Measurements from ENCODE around the gene RAPGEF3. TPM values are rescaled to one million over a fixed set of nuclear protein-coding genes. Genes with fewer than 3 reads are reported as not detected.

Gene RAPGEF3
- total and polyA plus RNA-seq, 9 of the 15 experiments (the other 6 are each of a cell fraction or from before 2014, with no cell fraction given): 0.03 to 0.78 (median 0.37) TPM; not detected in 1

DNA sequence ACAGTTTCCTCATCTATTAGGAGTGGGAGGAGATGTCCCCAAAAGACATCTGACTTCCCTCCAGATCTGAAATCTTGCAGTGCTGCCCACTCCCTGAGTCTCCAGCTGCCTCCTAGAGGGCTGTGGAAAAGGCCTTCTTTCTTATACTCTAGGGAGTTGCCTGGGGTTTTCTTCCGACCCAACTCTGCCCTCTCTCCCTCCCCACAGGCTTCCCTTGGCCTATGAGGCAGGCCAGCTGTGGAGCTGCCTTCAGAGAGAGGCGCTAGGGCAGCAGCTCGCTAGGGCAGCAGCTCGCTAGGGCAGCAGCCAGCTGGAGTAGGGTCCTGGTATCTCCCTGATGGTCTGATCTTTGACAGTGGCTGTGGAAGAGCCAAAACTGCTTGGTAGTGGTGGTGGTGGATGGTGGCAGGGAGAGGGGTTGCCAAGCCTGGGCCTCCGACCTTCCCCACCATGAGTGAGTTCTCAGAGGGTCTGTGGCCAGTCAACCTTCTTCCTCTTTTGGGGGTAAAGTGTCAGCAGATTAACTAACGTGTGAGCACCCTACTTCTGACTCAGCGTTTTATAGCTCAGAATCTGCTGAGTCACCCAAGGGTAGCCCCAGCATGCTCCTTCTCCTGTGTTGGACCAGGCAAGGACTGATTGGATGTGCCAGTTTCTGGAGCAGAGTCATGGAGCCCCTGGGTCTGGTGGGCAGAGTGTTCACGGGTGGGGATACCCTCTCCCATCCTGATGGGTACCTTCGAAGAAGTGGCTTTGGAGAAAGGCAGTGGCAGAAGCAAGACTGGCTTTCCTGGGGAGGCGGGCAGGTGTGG lies 16.6 kb upstream of the RAPGEF3 start (continued):
- TF ChIP-seq ZHX1 (conservative IDR thresholded peaks at IDR 0.05; ENCODE audit: low read length) (no peak), ZFPM2 (CRISPR knock-in tag; IDR thresholded peaks at IDR 0.05) (no peak), SAFB (IDR thresholded peaks at IDR 0.05; ENCODE audit: borderline replicate concordance, low read depth, low read length) (no peak), CBX1 (IDR thresholded peaks at IDR 0.05; ENCODE audit: low read depth) (no peak), TEAD2 (tag; IDR thresholded peaks at IDR 0.05) (no peak), PTTG1 (tag; IDR thresholded peaks at IDR 0.05; ENCODE audit: low read depth) (no peak), AFF1 (IDR thresholded peaks at IDR 0.05; ENCODE audit: low read depth in 1 of 2, partially characterized antibody in 2 of 2) (no peak), MCM3 (IDR thresholded peaks at IDR 0.05) (no peak), ZNF668 (CRISPR knock-in tag; IDR thresholded peaks at IDR 0.05) (peak; percentile 61; the same call in 1 of the 2 replicates), KLF1 (tag; IDR thresholded peaks at IDR 0.05) (no peak), IFI16 (CRISPR knock-in tag; IDR thresholded peaks at IDR 0.05) (no peak), SPI1 (IDR thresholded peaks at IDR 0.05; ENCODE audit: borderline replicate concordance, low read depth, low read length) (peak; percentile 53; the same call in 1 of the 2 replicates), FOXP1 (CRISPR knock-in tag; IDR thresholded peaks at IDR 0.05) (no peak; the same call in 1 of the 2 replicates), THAP12 (CRISPR knock-in tag; IDR thresholded peaks at IDR 0.05) (no peak), CBX8 (IDR thresholded peaks at IDR 0.05; ENCODE audit: borderline replicate concordance, extremely low read depth, low read depth, low read length, poor library complexity, severe bottlenecking) (no peak), SNIP1 (IDR thresholded peaks at IDR 0.05; ENCODE audit: low read depth) (no peak), CHD4 (IDR thresholded peaks at IDR 0.05; ENCODE audit: insufficient read depth, insufficient replicate concordance, low read depth, low read length, poor library complexity, severe bottlenecking) (no peak)
